Suprapubic skin (tissue), 3 donors: Measurements from ENCODE around the gene TAS2R5.
"Not testable (repeated sequence)": the region's sequence is repeated elsewhere in the genome, so short reads cannot be mapped to it uniquely, and the experiment has no call there.

Source experiments
- CTCF ChIP-seq, 2 donors: fragments of 200-600 bp in 1 of 2; fragments of 450-650 bp in 1 of 2; sonication (generic) in 1 of 2; IDR thresholded peaks; one replicate each; pipeline ENCODE4 v1.5.1; 2016 to 2019; ENCODE audit warnings: antibody characterized with exemption in 2 of 2, mild to moderate bottlenecking in 1 of 2, moderate library complexity in 1 of 2
- POLR2A ChIP-seq, 2 donors: fragments of 450-650 bp; IDR thresholded peaks; one replicate each; pipeline ENCODE4 v1.6.1; 2017; ENCODE audit warnings: antibody characterized with exemption in 2 of 2, mild to moderate bottlenecking in 2 of 2, moderate library complexity in 2 of 2

GRCh38 chr7:141770083-141770583 lies 19.9 kb upstream of the TAS2R5 start:
- TF ChIP-seq CTCF, POLR2A (IDR thresholded peaks at IDR 0.05): not testable (repeated sequence)
